H1 (cell line): Measurements from ENCODE around the gene LCMT1. TPM values are rescaled to one million over a fixed set of nuclear protein-coding genes. Genes with fewer than 3 reads are reported as not detected.

Experiments used
- ASH2L ChIP-seq: fragments of 200-600, 300-600 bp; sonication (generic); IDR thresholded peaks from one replicate; pipeline ENCODE4 v1.7.1; 2017; ENCODE audit warnings: low read length
- CHD2 ChIP-seq: IDR thresholded peaks from 2 replicates; pipeline ENCODE4 v1.6.1; 2012; ENCODE audit warnings: low read length, improper control_type of control experiment
- CHD7 ChIP-seq: fragments of 300-600 bp; sonication (generic); IDR thresholded peaks from 2 replicates; pipeline ENCODE4 v1.7.1; 2012; ENCODE audit warnings: low read length, moderate library complexity, mild to moderate bottlenecking, inconsistent platforms; ENCODE audit not compliant: insufficient replicate concordance
- FOSL1 ChIP-seq: IDR thresholded peaks from 2 replicates; pipeline ENCODE4 v1.6.1; 2011; ENCODE audit warnings: mild to moderate bottlenecking, low read depth, low read length, moderate library complexity; ENCODE audit not compliant: insufficient read depth
- NRF1 ChIP-seq: IDR thresholded peaks from 2 replicates; pipeline ENCODE4 v1.6.1; 2011; ENCODE audit warnings: mild to moderate bottlenecking, low read depth, low read length, improper control_type of control experiment
- SIX5 ChIP-seq: IDR thresholded peaks from 2 replicates; pipeline ENCODE4 v1.6.1; 2011; ENCODE audit warnings: mild to moderate bottlenecking, low read depth, low read length
- SRF ChIP-seq: IDR thresholded peaks from 2 replicates; pipeline ENCODE4 v1.6.1; 2011; ENCODE audit warnings: mild to moderate bottlenecking, low read depth, low read length, moderate library complexity
- TAF7 ChIP-seq: optimal IDR thresholded peaks from 2 replicates; pipeline ENCODE3; 2011; ENCODE audit warnings: low read depth, mild to moderate bottlenecking, inconsistent platforms, low read length, moderate library complexity, borderline replicate concordance
- polyA plus RNA-seq, 7 experiments: library from polyadenylated mRNA; depleted of rRNA in 3 of 7; stranded (reverse) in 5 of 7; unstranded in 2 of 7; fragments of >200 nt in 5 of 7; fragments of 200-250 nt in 2 of 7; gene quantifications; 1 replicate in 5 of 7; 2 replicates in 1 of 7; 4 replicates in 1 of 7; pipeline versions ENCODE4 v1.2.1 to v1.2.3, GENCODE V29; 2011 to 2013; ENCODE audit warnings: missing spikeins in 2 of 7, mixed read lengths in 2 of 7
- total RNA-seq: library from RNA; stranded (reverse); fragmentation: NEBNext Ultra II Directional; extraction: Animal tissue kit (Norgen Biotek cat#: 25700); gene quantifications from 2 replicates; pipeline ENCODE4 v1.2.1, GENCODE V29; 2021

The LCMT1 gene
- total and polyA plus RNA-seq, 2 of the 8 experiments (the other 6 are each of a cell fraction or from before 2014, with no cell fraction given) = 61.0 to 80.8 TPM

GRCh38 chr16:25111403-25112166 is at the start of gene LCMT1 (continued):
- no peak for TF ChIP-seq CHD7
- no peak for TF ChIP-seq NRF1
- TF ChIP-seq ASH2L = peak; percentile 72
- 0 out of 2 replicates have a peak, but pooled peaks have one; percentile 32 for TF ChIP-seq FOSL1
- peak; percentile 72 for TF ChIP-seq CHD2
- TF ChIP-seq SIX5 = peak; percentile 52
- peak; percentile 45 for TF ChIP-seq TAF7
- 0 out of 2 replicates have a peak, but pooled peaks have one; percentile 48 for TF ChIP-seq SRF
